ENCODE measurements around the gene AEBP1.
A peak's percentile ranks its signal among the peaks of the same experiment; 100 is the strongest.

AEBP1 gene

DNA sequence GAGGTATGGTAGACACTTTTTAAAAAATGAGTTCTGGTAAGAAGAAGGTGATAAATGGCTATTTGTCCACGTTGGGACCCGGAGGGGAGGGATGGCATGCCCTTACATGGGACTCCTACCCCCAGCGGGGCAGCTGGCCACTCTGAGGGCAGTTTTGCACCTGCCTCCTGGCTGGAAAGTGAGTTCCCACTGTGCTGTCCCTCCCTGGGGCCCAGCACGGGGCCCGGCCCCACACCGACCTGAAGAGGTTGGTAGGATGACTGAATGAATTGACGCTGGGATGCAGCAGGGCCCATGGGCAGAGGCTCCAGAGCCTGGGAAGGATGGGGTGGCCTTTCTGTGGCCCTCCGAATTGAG, 601 bp upstream of the AEBP1 start:
- TF ChIP-seq, protein P1, sequence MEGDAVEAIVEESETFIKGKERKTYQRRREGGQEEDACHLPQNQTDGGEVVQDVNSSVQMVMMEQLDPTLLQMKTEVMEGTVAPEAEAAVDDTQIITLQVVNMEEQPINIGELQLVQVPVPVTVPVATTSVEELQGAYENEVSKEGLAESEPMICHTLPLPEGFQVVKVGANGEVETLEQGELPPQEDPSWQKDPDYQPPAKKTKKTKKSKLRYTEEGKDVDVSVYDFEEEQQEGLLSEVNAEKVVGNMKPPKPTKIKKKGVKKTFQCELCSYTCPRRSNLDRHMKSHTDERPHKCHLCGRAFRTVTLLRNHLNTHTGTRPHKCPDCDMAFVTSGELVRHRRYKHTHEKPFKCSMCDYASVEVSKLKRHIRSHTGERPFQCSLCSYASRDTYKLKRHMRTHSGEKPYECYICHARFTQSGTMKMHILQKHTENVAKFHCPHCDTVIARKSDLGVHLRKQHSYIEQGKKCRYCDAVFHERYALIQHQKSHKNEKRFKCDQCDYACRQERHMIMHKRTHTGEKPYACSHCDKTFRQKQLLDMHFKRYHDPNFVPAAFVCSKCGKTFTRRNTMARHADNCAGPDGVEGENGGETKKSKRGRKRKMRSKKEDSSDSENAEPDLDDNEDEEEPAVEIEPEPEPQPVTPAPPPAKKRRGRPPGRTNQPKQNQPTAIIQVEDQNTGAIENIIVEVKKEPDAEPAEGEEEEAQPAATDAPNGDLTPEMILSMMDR (IDR thresholded peaks at IDR 0.05; ENCODE audit: extremely low read depth, missing control alignments): no peak
- no peak for DNase-seq (ENCODE audit: low spot score)

GRCh38 chr7:44104860-44105771, 971 bp downstream of the AEBP1 start:
- peak; percentile 59 for DNase-seq (ENCODE audit: low spot score)
- TF ChIP-seq, protein P1 (IDR thresholded peaks at IDR 0.05; ENCODE audit: extremely low read depth, missing control alignments): no peak

DNA sequence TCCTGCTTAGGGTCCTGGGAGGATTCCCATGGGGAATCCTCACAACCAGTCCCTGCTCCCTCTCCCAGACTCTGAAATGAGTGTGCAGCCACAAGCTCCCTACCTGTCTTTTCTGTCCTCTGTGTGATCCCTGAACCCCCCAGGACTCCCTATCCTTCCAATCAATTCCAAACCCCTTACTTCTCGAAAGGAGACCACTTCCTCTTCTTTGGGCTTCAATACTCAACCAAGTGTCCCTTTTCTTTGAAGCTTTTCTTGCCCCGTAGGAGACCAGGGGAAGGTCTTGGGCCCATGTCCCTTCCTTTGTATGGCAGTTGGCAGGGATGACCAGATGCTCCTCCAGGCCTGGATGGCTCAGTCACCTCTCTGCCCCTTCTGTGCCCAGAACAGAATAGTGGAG, 1.7 kb downstream of the AEBP1 start:
- peak; percentile 33 for DNase-seq (ENCODE audit: low spot score)
- TF ChIP-seq, protein P1 (IDR thresholded peaks at IDR 0.05; ENCODE audit: extremely low read depth, missing control alignments): no peak

DNA sequence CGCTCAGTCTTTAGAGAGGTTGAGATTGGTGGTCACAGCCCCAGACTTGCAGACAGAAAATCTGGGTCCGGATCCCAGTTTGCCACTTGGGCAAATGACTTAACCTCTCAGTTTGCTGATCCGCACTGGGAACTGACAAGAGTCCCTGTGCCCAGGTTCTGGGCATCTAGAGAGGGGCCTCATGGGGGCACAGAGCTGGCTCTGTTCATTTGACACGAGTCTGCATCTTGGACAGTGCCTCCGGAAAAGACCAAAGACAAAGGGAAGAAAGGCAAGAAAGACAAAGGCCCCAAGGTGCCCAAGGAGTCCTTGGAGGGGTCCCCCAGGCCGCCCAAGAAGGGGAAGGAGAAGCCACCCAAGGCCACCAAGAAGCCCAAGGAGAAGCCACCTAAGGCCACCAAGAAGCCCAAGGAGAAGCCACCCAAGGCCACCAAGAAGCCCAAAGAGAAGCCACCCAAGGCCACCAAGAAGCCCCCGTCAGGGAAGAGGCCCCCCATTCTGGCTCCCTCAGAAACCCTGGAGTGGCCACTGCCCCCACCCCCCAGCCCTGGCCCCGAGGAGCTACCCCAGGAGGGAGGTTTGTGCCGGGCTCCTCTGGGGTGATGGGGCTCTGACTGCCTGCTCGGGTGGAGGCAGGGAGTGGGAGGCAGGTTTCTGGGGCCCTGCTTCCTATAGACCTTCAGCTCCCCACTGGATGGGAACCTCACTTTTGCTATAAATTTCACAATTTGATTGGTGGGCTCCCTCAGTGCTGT, 2.3 kb downstream of the AEBP1 start:
- TF ChIP-seq, protein P1 (IDR thresholded peaks at IDR 0.05; ENCODE audit: extremely low read depth, missing control alignments): no peak
- no peak for DNase-seq (ENCODE audit: low spot score)

DNA sequence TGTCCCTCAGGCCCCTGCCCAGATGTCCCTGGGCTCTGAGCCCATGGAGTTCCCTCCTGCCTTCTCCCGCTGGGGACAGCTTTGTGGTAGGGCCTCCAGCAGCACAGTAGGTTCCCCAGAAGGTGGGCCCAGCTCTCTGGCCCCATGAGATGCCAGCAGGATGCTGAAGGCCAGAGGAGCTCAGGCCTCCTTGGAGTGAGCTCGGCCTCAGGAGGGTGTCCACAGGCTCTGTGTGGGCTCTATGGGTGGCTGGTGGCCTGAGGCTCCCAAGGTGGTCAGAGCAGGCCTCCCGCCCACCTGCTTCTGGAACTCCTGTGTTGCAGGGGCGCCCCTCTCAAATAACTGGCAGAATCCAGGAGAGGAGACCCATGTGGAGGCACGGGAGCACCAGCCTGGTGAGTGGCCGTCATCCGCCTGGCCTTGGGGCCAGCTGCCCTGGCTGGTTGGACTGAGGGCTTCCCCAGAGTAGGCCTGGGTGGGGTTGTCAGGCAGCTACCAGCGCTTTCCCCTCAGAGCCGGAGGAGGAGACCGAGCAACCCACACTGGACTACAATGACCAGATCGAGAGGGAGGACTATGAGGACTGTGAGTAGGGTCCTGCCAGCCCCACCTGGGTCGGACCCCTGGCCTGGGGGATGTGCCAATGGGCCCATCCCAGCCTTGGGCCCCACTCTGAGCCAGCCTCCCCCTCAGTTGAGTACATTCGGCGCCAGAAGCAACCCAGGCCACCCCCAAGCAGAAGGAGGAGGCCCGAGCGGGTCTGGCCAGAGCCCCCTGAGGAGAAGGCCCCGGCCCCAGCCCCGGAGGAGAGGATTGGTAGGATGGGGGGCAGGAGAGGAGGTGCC, 3.2 kb downstream of the AEBP1 start:
- TF ChIP-seq, protein P1 (IDR thresholded peaks at IDR 0.05; ENCODE audit: extremely low read depth, missing control alignments): no peak
- no peak for DNase-seq (ENCODE audit: low spot score)

DNA sequence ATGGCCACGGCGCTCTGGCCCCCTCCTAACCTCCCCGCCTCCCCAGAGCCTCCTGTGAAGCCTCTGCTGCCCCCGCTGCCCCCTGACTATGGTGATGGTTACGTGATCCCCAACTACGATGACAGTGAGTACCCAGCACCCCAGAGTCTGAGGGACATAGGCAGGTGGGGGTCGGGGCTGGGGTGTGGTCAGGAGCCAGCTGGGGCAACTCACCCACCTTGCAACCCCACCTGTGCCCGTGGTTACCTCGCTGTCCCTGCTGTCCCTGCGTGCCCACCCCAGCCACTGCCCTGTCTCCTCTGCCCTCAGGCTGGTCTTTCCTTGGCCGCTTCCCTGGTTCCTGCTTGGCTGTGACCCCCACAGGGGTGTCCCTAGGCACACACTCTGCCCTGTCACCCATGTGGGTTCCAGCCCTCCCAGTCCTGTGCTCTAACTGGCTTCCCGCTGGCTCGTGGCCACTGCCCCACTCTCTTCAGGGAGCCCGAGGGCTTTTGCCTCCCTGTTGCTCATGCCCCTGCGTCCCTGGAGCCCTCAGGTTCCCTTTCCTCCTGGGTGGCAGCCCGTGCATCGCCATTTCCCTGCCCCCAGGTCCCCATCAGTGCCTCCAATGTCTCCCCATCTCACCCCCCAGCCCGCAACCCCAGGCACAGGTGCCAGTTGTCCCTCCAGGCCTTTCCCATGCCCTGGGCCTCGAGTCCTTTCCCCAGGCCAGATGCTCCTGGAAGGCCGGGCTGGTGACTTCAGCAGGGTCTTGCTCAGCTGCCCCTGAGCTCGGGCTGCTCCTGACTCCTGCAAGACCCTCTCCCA, 4.0 kb downstream of the AEBP1 start:
- TF ChIP-seq, protein P1 (IDR thresholded peaks at IDR 0.05; ENCODE audit: extremely low read depth, missing control alignments): no peak
- DNase-seq (ENCODE audit: low spot score): no peak

Measured in GM20000 (cell line).